K562 (cell line): ENCODE results near the gene SOS2. TPM values are rescaled to one million over a fixed set of nuclear protein-coding genes. Genes with fewer than 3 reads are reported as not detected.

Experiments
- ATAC-seq: fragments of 200-7000 bp; cut with Tn5 transposase; 3 replicates; pipeline ENCODE4 v1.9.1; 2020; ENCODE audit warnings: moderate library complexity
- BruUV-seq: library from RNA; stranded (reverse); fragments of 400-500 nt; replicated peaks from 2 replicates; lab custom pipeline; 2021; lab: Mats Ljungman, UMichigan
- CTCF ChIA-PET: fragments of 300-600 bp; formaldehyde crosslinking; extraction: SDS; loops from one replicate; lab custom pipeline; 2021; ENCODE audit warnings: low intra/inter-chr PET ratio; lab: Yijun Ruan, JAX
- POLR2A ChIA-PET: fragments of 300-600, 350-650 bp; sonication (Branson Sonifier 250); formaldehyde crosslinking; extraction: SDS; loops from one replicate; lab custom pipeline; 2021; ENCODE audit warnings: antibody characterized with exemption, inconsistent platforms; lab: Yijun Ruan, JAX
- DNase-seq, 4 experiments: peaks; one replicate each; pipeline versions ENCODE4 v3.0.0 to v3.0.0-alpha.2; 2011 to 2018; ENCODE audit warnings: low spot score in 3 of 4, mixed read lengths in 3 of 4; ENCODE audit errors: extremely low read depth in 1 of 4
- FAIRE-seq: peaks from 2 replicates; lab custom pipeline; 2011; peaks lifted over from hg19 to GRCh38; lab: Jason Lieb, UNC
- H2AFZ ChIP-seq: 2 replicates; pipeline ENCODE4 v1.6.0; 2011; ENCODE audit warnings: low read depth, low read length, control low read depth, inconsistent platforms
- H3K27ac ChIP-seq: fragments of 200-600 bp; 3 replicates; pipeline ENCODE4 v1.8.0; 2011; ENCODE audit warnings: low read depth, mild to moderate bottlenecking, control low read depth, inconsistent platforms, low read length, moderate library complexity, mixed read lengths; ENCODE audit errors: extremely low read depth
- H3K27me3 ChIP-seq, 2 experiments: fragments of 300-600 bp in 1 of 2; 2 replicates in 1 of 2; 3 replicates in 1 of 2; pipeline versions ENCODE4 v1.6.0 to v1.8.0; 2011; ENCODE audit warnings: inconsistent platforms in 2 of 2, low read length in 2 of 2, mild to moderate bottlenecking in 1 of 2, mixed read lengths in 1 of 2, moderate library complexity in 1 of 2; ENCODE audit not compliant: control insufficient read depth in 2 of 2, insufficient read depth in 2 of 2
- H3K36me3 ChIP-seq: fragments of 300-600 bp; 3 replicates; pipeline ENCODE4 v1.8.0; 2011; ENCODE audit warnings: mild to moderate bottlenecking, low read length, inconsistent platforms; ENCODE audit not compliant: control insufficient read depth, insufficient read depth
- H3K4me1 ChIP-seq, 2 experiments: fragments of 200-600 bp in 1 of 2; replicated peaks in 1 of 2; 2 replicates in 1 of 2; 3 replicates in 1 of 2; pipeline versions ENCODE4 v1.5.1 to v1.8.0; 2011; ENCODE audit warnings: inconsistent platforms in 2 of 2, low read length in 2 of 2, mild to moderate bottlenecking in 1 of 2, mixed read lengths in 1 of 2, moderate library complexity in 1 of 2; ENCODE audit not compliant: control insufficient read depth in 2 of 2, insufficient read depth in 2 of 2
- H3K4me2 ChIP-seq: 2 replicates; pipeline ENCODE4 v1.6.1; 2011; ENCODE audit warnings: low read length, control low read depth, inconsistent platforms, mixed read lengths; ENCODE audit not compliant: insufficient read depth
- H3K4me3 ChIP-seq: fragments of 200-600 bp; sonication (generic), shearing (Covaris generic); 2 replicates; pipeline ENCODE4 v1.5.1; 2016; ENCODE audit warnings: control low read depth, inconsistent platforms
- H3K79me2 ChIP-seq: fragments of 200-600 bp; 3 replicates; pipeline ENCODE4 v1.8.0; 2011; ENCODE audit warnings: low read length, inconsistent platforms; ENCODE audit not compliant: control insufficient read depth, insufficient read depth
- H3K9ac ChIP-seq, 2 experiments: 2 replicates each; pipeline versions ENCODE4 v1.6.0 to v1.6.1; 2011; ENCODE audit warnings: low read depth in 2 of 2, low read length in 2 of 2, control low read depth in 1 of 2, inconsistent platforms in 1 of 2, mild to moderate bottlenecking in 1 of 2, mixed read lengths in 1 of 2; ENCODE audit not compliant: insufficient read depth in 1 of 2
- H3K9me1 ChIP-seq: one replicate; pipeline ENCODE4 v1.6.0; 2011; ENCODE audit warnings: inconsistent platforms, mild to moderate bottlenecking, low read length, moderate library complexity; ENCODE audit not compliant: control insufficient read depth, insufficient read depth
- H3K9me3 ChIP-seq: replicated peaks from 2 replicates; pipeline ENCODE4 v1.5.1; 2011; ENCODE audit warnings: low read depth, low read length, inconsistent platforms; ENCODE audit not compliant: control insufficient read depth, insufficient read depth
- H4K20me1 ChIP-seq: replicated peaks from 2 replicates; pipeline ENCODE4 v1.6.1; 2011; ENCODE audit warnings: low read length, inconsistent platforms, mixed read lengths; ENCODE audit not compliant: control insufficient read depth, insufficient read depth
- ARID1B ChIP-seq: fragments of 450-650 bp; IDR thresholded peaks from 2 replicates; pipeline ENCODE4 v1.6.1; 2016; ENCODE audit warnings: antibody characterized with exemption, mild to moderate bottlenecking, inconsistent platforms
- CTCF ChIP-seq, 3 experiments: IDR thresholded peaks in 2 of 3; conservative IDR thresholded peaks in 1 of 3; 2 replicates each; pipeline ENCODE4 v1.5.1; 2011 to 2012; ENCODE audit warnings: low read length in 3 of 3, mild to moderate bottlenecking in 3 of 3, control low read depth in 2 of 3, improper control_type of control experiment in 1 of 3, inconsistent platforms in 1 of 3, low read depth in 1 of 3, mixed read lengths in 1 of 3, moderate library complexity in 1 of 3; ENCODE audit not compliant: insufficient read depth in 2 of 3
- ID3 ChIP-seq, 2 experiments: fragments of 250-450 bp in 1 of 2; fragments of 450-650 bp in 1 of 2; sonication (Bioruptor Pico) in 1 of 2; IDR thresholded peaks; 2 replicates each; pipeline versions ENCODE4 v1.6.1 to v1.8.0; 2016 to 2021; ENCODE audit warnings: mild to moderate bottlenecking in 2 of 2, moderate library complexity in 2 of 2, missing compliant biosample characterization in 1 of 2, missing genetic modification characterization in 1 of 2
- KDM1A ChIP-seq, 2 experiments: fragments of 450-650 bp; IDR thresholded peaks; 2 replicates each; pipeline ENCODE4 v1.6.1; 2016; ENCODE audit warnings: mild to moderate bottlenecking in 2 of 2
- MEIS2 ChIP-seq: fragments of 450-650 bp; IDR thresholded peaks from 2 replicates; pipeline ENCODE4 v1.6.1; 2014; ENCODE audit warnings: mild to moderate bottlenecking; ENCODE audit not compliant: partially characterized antibody
- TCF7L2 ChIP-seq: fragments of 150-350 bp; IDR thresholded peaks from 2 replicates; pipeline ENCODE4 v1.6.1; 2016; ENCODE audit warnings: low read depth, mild to moderate bottlenecking, low read length, moderate library complexity
- WGBS: fragments of 100-300 bp; shearing (Covaris generic); methylation state at CpG from one replicate; pipeline ENCODE4 v1.1.6; 2016; ENCODE audit warnings: low coverage, mixed read lengths; ENCODE audit not compliant: insufficient coverage; ENCODE audit errors: missing lambda C conversion rate; 5-methylcytosine and 5-hydroxymethylcytosine counted together
- in situ Hi-C: fragments of 300-500 bp; cut with MboI; formaldehyde crosslinking; loops from 4 replicates; pipeline ENCODE4 v1.15.0; 2018; ENCODE audit warnings: inconsistent platforms, mixed read lengths
- intact Hi-C: fragments of 100-400 bp; cut with micrococcal nuclease; formaldehyde crosslinking; loops from 2 replicates; pipeline ENCODE4 v1.14.2; 2022
- polyA plus RNA-seq, 8 experiments: library from polyadenylated mRNA; depleted of rRNA in 4 of 8; stranded (reverse) in 5 of 8; unstranded in 3 of 8; fragments of >200 nt; fragmentation: Nextera tagmentation in 2 of 8; fragmentation: Illumina TruSeq in 1 of 8; extraction: Ambion mirVana in 2 of 8; extraction: Trizol in 1 of 8; gene quantifications; 2 replicates each; pipeline versions ENCODE4 v1.2.1 to v1.2.3, GENCODE V29; 2011 to 2014; ENCODE audit warnings: inconsistent platforms in 1 of 8, missing spikeins in 1 of 8
- total RNA-seq, 7 experiments: library from RNA; depleted of rRNA in 6 of 7; stranded (reverse); fragments of >200 nt in 6 of 7; fragmentation: Illumina TruSeq in 2 of 7; extraction: Trizol in 2 of 7; gene quantifications; 2 replicates each; pipeline versions ENCODE4 v1.2.1 to v1.2.3, GENCODE V29; 2011 to 2021; ENCODE audit warnings: low replicate concordance in 1 of 7

The SOS2 gene
- total and polyA plus RNA-seq, 9 of the 15 experiments (the other 6 are each of a cell fraction or from before 2014, with no cell fraction given): 2.2 to 13.1 (median 10.5) TPM

DNA sequence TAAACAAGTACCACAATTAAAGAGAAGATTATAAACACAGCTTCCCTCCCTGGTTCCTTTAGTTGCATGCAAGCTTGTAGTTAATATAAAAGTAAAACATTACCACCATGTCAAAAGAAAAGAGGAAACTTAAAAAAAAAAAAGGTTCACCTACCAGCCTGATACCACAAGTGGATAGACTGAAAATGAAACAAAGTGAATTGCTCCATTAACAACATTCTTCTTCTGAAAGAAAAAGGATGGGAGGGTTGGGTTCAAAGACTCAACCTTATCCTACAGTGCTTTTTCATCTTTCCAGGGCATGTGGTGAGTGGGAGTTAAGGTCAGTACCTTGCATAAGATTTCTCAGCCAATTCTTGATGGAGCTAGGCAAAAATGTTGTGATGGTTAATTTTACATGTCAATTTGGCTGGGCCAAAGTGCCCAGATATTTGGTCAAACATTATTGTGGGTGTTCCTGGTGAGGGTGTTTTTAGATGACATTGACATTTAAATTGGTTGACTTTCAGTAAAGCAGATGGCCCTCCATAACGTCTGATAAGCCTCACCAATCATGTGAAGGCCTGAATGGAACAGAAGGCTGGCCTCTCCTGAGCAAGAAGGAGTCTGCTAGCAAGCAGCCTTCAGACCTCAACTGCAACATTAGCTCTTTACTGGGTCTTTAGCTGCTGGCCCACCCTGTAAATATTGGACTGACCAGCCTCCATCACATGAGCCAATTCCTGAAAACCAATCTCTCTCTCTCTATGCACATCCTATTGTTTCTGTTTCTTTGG, 143.8 kb downstream of the SOS2 start:
- intact Hi-C loops: no loop called here
- H3K9me3 ChIP-seq: no peaks in the 10 kb centered on the region
- no peaks in the 10 kb centered on the region for H3K27me3 ChIP-seq
- in situ Hi-C loops: no loop called here
- TF ChIP-seq MEIS2: peak; percentile 18
- no peak for TF ChIP-seq CTCF (IDR thresholded peaks at IDR 0.05 in 2 of 3, conservative IDR thresholded peaks at IDR 0.05 in 1 of 3; ENCODE audit: insufficient read depth in 2 of 3, low read depth in 1 of 3, low read length in 3 of 3)
- TF ChIP-seq KDM1A (IDR thresholded peaks at IDR 0.05): 0 out of 4 replicates have a peak, but pooled peaks have one; percentile 7 to 9
- no peak for TF ChIP-seq TCF7L2
- TF ChIP-seq ARID1B: peak; percentile 54
- TF ChIP-seq ID3 (CRISPR knock-in tag; IDR thresholded peaks at IDR 0.05): no peak
- 0 out of 2 replicates have a peak, but pooled peaks have one; percentile 28 for TF ChIP-seq ID3 (tag; IDR thresholded peaks at IDR 0.05)
- H3K9me1 ChIP-seq: no peaks in the 10 kb centered on the region
- peak; percentile 62 for ATAC-seq
- DNase-seq: peak in 2 of 4 experiments; percentile 23 to 42
- H3K4me3 ChIP-seq: no peak overlapping the region
- ChIA-PET POLR2A (interaction anchor here (0.7 to 1.0 kb wide), 2 partner anchors 237 to 447 kb away, joined by 3 read pairs; no protein-coding TSS in a partner anchor), CTCF (no interaction called here)
- FAIRE-seq: peak; percentile 62
- H3K4me1 ChIP-seq: peaks cover 0 to 21% of the 10 kb centered on the region in 2 experiments; a peak in 3 of 5 replicates
- peak overlapping the region; percentile 17; the same call in 1 of the 2 replicates for H3K4me2 ChIP-seq
- no peaks in the 10 kb centered on the region for H4K20me1 ChIP-seq
- WGBS: 0% methylated on average over 1 of the region's 1 CpG
- H3K36me3 ChIP-seq: no peaks in the 10 kb centered on the region
- H3K9ac ChIP-seq: no peak overlapping the region
- H3K27ac ChIP-seq: peak overlapping the region; percentile 32; the same call in 1 of the 3 replicates
- peak overlapping the region; percentile 35; the same call in 1 of the 2 replicates for H2AFZ ChIP-seq
- BruUV-seq: no TSS peak
- H3K79me2 ChIP-seq: no peaks in the 10 kb centered on the region
